ENCODE measurements around the gene TPK1. TPM values are rescaled to one million over a fixed set of nuclear protein-coding genes. Genes with fewer than 3 reads are reported as not detected.

The TPK1 gene
- 1 to 10 TPM; 3.1 to 6.7 (median 4.3) TPM for total RNA-seq
- long read RNA-seq, partial matches to known transcripts = 0 of 1 reads
- long read RNA-seq, other reads (novel, unspliced or antisense) = 1 of 1 reads

DNA sequence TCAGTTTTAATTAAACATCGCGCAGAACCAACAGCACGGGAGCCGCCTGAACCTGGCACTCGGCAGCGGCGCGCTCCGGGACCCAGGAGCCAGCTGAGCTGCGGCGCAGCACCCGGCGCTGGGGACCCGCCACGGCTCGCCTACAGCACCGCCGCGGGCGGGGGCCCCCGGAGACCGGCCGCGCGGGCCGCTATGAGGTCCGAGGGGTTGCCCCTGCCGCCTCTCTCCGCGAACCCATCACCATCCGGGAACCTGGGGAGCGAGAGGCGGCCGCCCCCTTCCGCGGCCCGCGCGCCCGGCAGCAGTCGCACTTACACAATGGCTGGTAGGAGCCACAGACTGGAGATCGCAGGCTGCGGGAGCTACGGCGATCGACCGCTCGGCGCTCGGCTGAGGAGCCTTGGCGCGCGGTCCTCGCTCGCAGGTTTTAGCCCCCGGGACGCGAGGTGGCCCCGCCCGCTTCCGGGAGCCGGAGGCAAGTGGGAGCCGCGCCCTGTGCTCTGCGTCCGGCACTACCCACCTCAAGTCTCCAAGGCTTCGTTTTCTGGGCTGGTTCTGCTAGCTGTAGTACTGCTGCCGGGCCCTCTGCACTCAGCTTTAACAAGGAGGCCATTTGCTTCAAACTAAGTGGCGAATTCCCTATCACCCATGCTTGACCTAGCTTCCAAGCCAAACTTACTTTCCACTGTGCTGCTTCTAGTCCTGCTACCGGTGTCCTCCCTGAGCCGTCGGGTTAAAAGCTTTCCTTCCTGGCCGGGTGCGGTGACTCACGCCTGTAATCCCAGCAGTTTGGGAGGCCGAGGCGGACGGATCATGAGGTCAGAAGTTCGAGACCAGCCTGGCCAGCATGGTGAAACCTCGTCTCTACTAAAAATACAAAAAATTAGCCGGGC lies at the start of gene TPK1:
TSS of gene TPK1 (minus strand) at position 402 of the 893 bp plus-strand sequence. CDS start 451 bp downstream, outside the sequence.
- TF ChIP-seq, protein P1, sequence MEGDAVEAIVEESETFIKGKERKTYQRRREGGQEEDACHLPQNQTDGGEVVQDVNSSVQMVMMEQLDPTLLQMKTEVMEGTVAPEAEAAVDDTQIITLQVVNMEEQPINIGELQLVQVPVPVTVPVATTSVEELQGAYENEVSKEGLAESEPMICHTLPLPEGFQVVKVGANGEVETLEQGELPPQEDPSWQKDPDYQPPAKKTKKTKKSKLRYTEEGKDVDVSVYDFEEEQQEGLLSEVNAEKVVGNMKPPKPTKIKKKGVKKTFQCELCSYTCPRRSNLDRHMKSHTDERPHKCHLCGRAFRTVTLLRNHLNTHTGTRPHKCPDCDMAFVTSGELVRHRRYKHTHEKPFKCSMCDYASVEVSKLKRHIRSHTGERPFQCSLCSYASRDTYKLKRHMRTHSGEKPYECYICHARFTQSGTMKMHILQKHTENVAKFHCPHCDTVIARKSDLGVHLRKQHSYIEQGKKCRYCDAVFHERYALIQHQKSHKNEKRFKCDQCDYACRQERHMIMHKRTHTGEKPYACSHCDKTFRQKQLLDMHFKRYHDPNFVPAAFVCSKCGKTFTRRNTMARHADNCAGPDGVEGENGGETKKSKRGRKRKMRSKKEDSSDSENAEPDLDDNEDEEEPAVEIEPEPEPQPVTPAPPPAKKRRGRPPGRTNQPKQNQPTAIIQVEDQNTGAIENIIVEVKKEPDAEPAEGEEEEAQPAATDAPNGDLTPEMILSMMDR (IDR thresholded peaks at IDR 0.05) = no peak
- peak; percentile 91 for TF ChIP-seq POLR2A (IDR thresholded peaks at IDR 0.05)
- DNase-seq (peak; percentile 91 to 94 (median 93)), ATAC-seq (peak; percentile 95 to 97 (median 96))
- intact Hi-C loops (cut with DNase I) = no loop called here
- WGBS (ENCODE audit: insufficient coverage, low coverage, low lambda C conversion rate, missing lambda C conversion rate) = 25% methylated on average over 33 of the region's 81 CpGs
- Histone ChIP-seq H3K4me1 (peaks cover 0 to 17% (median 0%) of the 10 kb centered on the region in 4 donors), H3K36me3 (no peaks in the 10 kb centered on the region), H3K4me3 (peak within 1 kb of the TSS; percentile 68 to 74 (median 69)), H3K9me3 (peaks cover 0 to 3% (median 0%) of the 10 kb centered on the region in 4 donors), H3K27me3 (no peaks in the 10 kb centered on the region), H3K27ac (peak within 1 kb of the TSS; percentile 78 to 91 (median 81))

DNA sequence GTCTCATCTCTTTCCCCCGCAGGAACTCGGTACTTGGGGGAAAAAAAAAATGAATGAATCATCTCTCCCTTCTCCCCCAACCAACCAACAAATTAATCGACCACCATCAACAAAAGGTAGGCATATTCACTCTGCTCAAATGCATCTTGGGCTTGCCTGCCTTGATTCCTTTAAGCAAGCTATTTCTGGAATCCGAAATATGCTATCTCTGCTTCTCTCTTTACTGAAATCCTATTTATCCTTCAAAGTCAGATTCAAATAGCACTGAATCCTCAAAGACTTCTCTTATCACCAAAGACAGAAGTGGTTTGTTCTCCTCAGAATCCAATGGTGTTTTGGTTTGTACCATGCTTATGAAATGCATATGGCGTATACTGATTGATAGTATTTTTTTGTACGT lies 49.6 kb upstream of the TPK1 start:
- no peak for ATAC-seq
- no peaks in the 10 kb centered on the region for H3K27me3 ChIP-seq
- H3K4me3 ChIP-seq = no peak overlapping the region
- no peaks in the 10 kb centered on the region for H3K4me1 ChIP-seq
- H3K36me3 ChIP-seq = no peaks in the 10 kb centered on the region
- intact Hi-C loops (cut with DNase I) = no loop called here
- no peak for DNase-seq
- TF ChIP-seq, protein P1 (IDR thresholded peaks at IDR 0.05) = no peak
- no peak for TF ChIP-seq POLR2A (IDR thresholded peaks at IDR 0.05)
- H3K9me3 ChIP-seq = no peaks in the 10 kb centered on the region
- WGBS (ENCODE audit: insufficient coverage, low coverage, low lambda C conversion rate, missing lambda C conversion rate) = 51% methylated on average over 6 of the region's 6 CpGs
- no peak overlapping the region for H3K27ac ChIP-seq

DNA sequence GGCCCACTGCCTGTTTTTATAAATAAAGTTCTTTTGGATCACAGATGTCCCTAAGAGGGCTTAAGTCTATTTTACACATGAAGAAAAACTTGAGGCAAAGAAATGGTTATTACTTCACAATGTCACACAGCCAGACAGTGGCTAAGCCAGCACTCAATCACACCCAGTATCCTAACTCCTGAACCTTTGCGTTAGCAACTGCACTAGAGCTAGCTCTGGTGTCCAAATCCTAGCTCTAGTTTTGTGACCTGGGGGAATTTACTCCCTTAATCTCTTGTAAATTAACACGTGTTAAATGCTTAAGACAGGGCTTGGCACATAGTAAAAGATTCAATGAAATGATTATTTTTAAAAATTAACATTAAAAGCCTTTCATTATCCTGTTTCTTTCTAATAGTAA lies 49.0 kb upstream of the TPK1 start:
- TF ChIP-seq, protein P1 (IDR thresholded peaks at IDR 0.05) = no peak
- no peak for TF ChIP-seq POLR2A (IDR thresholded peaks at IDR 0.05)
- H3K9me3 ChIP-seq = no peaks in the 10 kb centered on the region
- DNase-seq (no peak), ATAC-seq (no peak)
- no peak overlapping the region for H3K4me3 ChIP-seq
- no peaks in the 10 kb centered on the region for H3K4me1 ChIP-seq
- no peaks in the 10 kb centered on the region for H3K27me3 ChIP-seq
- WGBS (ENCODE audit: insufficient coverage, low coverage, low lambda C conversion rate, missing lambda C conversion rate) = 25% methylated on average over 2 of the region's 2 CpGs
- no peak overlapping the region for H3K27ac ChIP-seq
- H3K36me3 ChIP-seq = no peaks in the 10 kb centered on the region
- intact Hi-C loops (cut with DNase I) = no loop called here

DNA sequence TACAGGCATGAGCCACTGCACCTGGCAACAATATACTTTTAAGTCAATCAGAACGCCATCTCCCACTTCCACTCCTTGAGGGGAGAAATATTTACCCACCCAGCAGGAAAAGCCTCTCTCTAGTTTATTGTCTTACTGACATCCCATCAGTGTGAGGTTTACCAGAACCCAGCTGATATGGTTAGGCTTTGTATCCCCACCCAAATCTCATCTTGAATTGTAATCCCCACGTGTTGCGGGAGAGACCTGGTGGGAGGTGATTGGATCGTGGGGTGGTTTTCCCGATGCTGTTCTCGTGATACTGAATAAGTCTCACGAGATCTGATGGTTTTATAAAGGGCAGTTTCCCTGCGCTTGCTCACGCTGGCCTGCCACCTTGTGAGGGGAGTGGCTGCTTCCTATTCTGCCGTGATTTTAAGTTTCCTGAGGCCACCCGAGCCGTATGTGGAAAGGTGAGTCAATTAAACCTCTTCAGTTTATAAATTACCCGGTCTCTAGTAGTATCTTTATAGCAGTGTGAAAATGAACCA lies 37.5 kb upstream of the TPK1 start:
- WGBS (ENCODE audit: insufficient coverage, low coverage, low lambda C conversion rate, missing lambda C conversion rate) = 69% methylated on average over 12 of the region's 13 CpGs
- Histone ChIP-seq H3K9me3 (no peaks in the 10 kb centered on the region), H3K4me3 (no peak overlapping the region), H3K4me1 (no peaks in the 10 kb centered on the region), H3K27me3 (no peaks in the 10 kb centered on the region), H3K36me3 (no peaks in the 10 kb centered on the region), H3K27ac (no peak overlapping the region)
- intact Hi-C loops (cut with DNase I) = no loop called here
- no peak for DNase-seq
- TF ChIP-seq POLR2A (IDR thresholded peaks at IDR 0.05) = no peak
- TF ChIP-seq, protein P1 (IDR thresholded peaks at IDR 0.05) = no peak
- ATAC-seq = no peak

Measured in right lobe of liver (tissue), 6 donors.